ENCODE data around the gene KHDC1.

The KHDC1 gene

DNA sequence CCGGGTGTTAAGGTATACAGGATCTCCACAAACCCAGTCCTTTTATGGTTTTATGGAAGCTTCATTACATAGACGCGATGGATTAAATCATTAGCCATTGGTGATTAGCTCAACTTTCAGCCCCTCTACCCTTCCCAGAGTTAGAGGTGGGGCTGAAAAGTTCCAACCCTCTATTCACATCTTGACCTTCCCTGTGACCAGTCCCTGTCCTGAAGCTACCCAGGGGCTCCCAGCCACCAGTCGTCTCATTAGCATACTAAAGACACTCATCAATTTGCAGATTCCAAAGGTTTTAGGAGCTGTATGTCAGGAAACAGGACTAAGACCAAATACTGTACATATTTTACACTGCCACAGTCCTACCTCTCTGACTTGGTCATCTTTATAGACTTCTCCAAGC is 58.7 kb downstream of the KHDC1 start:
- ChIA-PET POLR2A (no interaction called here), CTCF (interaction anchor here (0.6 to 0.7 kb wide), 3 partner anchors 42 to 428 kb away, joined by 3 read pairs; no protein-coding TSS in a partner anchor)
- H3K36me3 ChIP-seq (ENCODE audit: control insufficient read depth in 2 of 2, insufficient read depth in 1 of 2, low read length in 2 of 2) = no peaks in the 10 kb centered on the region
- no peak overlapping the region for H3K27ac ChIP-seq (ENCODE audit: extremely low read depth, low read depth, low read length)
- H3K4me3 ChIP-seq (ENCODE audit: low read depth, low read length) = no peak overlapping the region
- H3K9me3 ChIP-seq (ENCODE audit: control insufficient read depth, insufficient read depth, low read depth, low read length) = no peaks in the 10 kb centered on the region
- TF ChIP-seq WT1 (tag by site-specific recombination; IDR thresholded peaks at IDR 0.05) (no peak), ZNF560 (tag by site-specific recombination; IDR thresholded peaks at IDR 0.05; ENCODE audit: borderline replicate concordance) (no peak), SP2 (tag by site-specific recombination; IDR thresholded peaks at IDR 0.05) (no peak), SCRT2 (tag by site-specific recombination; IDR thresholded peaks at IDR 0.05) (no peak), ZNF146 (tag by site-specific recombination; IDR thresholded peaks at IDR 0.05) (no peak), HOXA7 (CRISPR knock-in tag; IDR thresholded peaks at IDR 0.05; ENCODE audit: borderline replicate concordance) (no peak), ZNF555 (tag by site-specific recombination; conservative IDR thresholded peaks at IDR 0.05) (no peak), ZNF785 (tag by site-specific recombination; IDR thresholded peaks at IDR 0.05) (no peak)
- no peaks in the 10 kb centered on the region for H3K4me1 ChIP-seq (ENCODE audit: control insufficient read depth, insufficient read depth, low read length)

DNA sequence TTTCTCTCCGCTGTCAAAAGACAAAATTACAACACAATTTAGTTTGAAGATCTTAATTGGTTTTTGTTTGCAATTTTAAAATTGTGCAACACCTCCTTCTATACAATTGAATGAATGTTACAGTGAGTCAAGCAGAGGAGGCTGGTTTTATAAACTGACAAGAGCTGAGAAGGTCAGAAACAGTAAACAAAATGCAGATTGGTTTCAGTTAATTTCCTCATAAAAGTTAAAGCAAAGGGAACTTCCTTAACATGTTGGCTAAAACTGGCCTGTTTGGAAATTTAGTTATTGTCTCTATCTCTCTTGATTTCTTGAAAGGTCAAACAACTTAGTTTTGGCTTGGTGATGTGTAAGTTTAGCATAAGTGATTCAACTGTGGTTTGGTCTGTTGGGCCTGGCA is 59.9 kb downstream of the KHDC1 start:
- H3K36me3 ChIP-seq (ENCODE audit: control insufficient read depth in 2 of 2, insufficient read depth in 1 of 2, low read length in 2 of 2) = no peaks in the 10 kb centered on the region
- no peak overlapping the region for H3K4me3 ChIP-seq (ENCODE audit: low read depth, low read length)
- no peaks in the 10 kb centered on the region for H3K9me3 ChIP-seq (ENCODE audit: control insufficient read depth, insufficient read depth, low read depth, low read length)
- ChIA-PET CTCF (interaction anchor here (1.0 kb wide), 1 partner anchor 14 kb away, joined by 3 read pairs; no protein-coding TSS in a partner anchor), POLR2A (no interaction called here)
- H3K27ac ChIP-seq (ENCODE audit: extremely low read depth, low read depth, low read length) = no peak overlapping the region
- TF ChIP-seq ZNF341 (tag by site-specific recombination; IDR thresholded peaks at IDR 0.05; ENCODE audit: low read depth) = no peak
- no peak for TF ChIP-seq RBAK (tag by site-specific recombination; IDR thresholded peaks at IDR 0.05)
- no peak for TF ChIP-seq ZNF114 (tag by site-specific recombination; IDR thresholded peaks at IDR 0.05)
- no peak for TF ChIP-seq GLI2 (tag by site-specific recombination; IDR thresholded peaks at IDR 0.05; ENCODE audit: borderline replicate concordance, low read depth)
- TF ChIP-seq ZNF416 (tag by site-specific recombination; IDR thresholded peaks at IDR 0.05) = no peak
- TF ChIP-seq SP2 (tag by site-specific recombination; IDR thresholded peaks at IDR 0.05) = no peak
- TF ChIP-seq ZNF670 (tag by site-specific recombination; IDR thresholded peaks at IDR 0.05; ENCODE audit: low read depth) = no peak
- no peak for TF ChIP-seq KLF7 (tag by site-specific recombination; IDR thresholded peaks at IDR 0.05; ENCODE audit: borderline replicate concordance)
- TF ChIP-seq YY1 (tag by site-specific recombination; IDR thresholded peaks at IDR 0.05) = no peak
- TF ChIP-seq ZNF423 (tag by site-specific recombination; IDR thresholded peaks at IDR 0.05) = no peak
- no peaks in the 10 kb centered on the region for H3K4me1 ChIP-seq (ENCODE audit: control insufficient read depth, insufficient read depth, low read length)

DNA sequence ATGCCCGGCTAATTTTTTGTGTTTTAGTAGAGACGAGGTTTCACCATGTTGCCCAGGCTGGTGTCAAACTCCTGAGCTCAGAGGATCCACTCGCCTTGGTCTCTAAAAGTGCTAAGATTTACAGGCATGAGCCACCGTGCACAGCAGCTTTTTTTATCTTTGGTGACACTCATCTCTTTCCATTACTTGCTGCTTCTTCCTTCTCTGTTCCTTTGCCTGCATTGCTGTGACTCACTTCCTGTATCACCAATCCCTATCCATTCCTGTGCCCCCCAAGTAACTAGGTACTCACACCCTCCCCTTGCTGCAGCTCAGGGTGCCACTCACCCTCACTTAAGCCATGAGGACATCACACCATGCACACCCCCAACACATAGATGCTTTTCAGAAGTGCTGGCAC is 62.3 kb downstream of the KHDC1 start:
- POLR2A ChIA-PET = no interaction called here
- Histone ChIP-seq H3K9me3 (ENCODE audit: control insufficient read depth, insufficient read depth, low read depth, low read length) (no peaks in the 10 kb centered on the region), H3K36me3 (ENCODE audit: control insufficient read depth in 2 of 2, insufficient read depth in 1 of 2, low read length in 2 of 2) (no peaks in the 10 kb centered on the region), H3K27ac (ENCODE audit: extremely low read depth, low read depth, low read length) (no peak overlapping the region), H3K4me3 (ENCODE audit: low read depth, low read length) (no peak overlapping the region), H3K4me1 (ENCODE audit: control insufficient read depth, insufficient read depth, low read length) (no peaks in the 10 kb centered on the region)
- CTCF ChIA-PET = no interaction called here
- no peak for TF ChIP-seq BCL11A (tag by site-specific recombination; IDR thresholded peaks at IDR 0.05; ENCODE audit: low read depth)

DNA sequence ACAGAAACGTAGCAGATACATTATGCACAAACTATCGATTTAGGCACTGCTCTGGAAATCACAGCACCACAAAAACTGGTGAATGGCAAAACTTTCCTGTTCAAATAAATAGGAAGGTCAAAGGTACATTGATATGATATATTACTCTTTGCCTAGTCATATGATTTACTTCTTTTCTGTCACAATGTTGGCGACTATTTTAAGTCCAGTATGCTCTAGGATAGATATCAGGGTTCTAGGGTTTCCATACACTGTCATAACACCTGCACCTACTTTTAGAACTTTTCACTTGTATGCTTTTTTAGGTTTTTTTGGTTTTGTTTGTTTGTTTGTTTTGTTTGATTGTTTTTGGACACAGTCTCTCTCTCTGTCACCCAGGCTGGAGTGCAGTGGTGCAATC is 62.7 kb downstream of the KHDC1 start:
- ChIA-PET CTCF (no interaction called here), POLR2A (no interaction called here)
- Histone ChIP-seq H3K27ac (ENCODE audit: extremely low read depth, low read depth, low read length) (no peak overlapping the region), H3K4me3 (ENCODE audit: low read depth, low read length) (no peak overlapping the region), H3K4me1 (ENCODE audit: control insufficient read depth, insufficient read depth, low read length) (no peaks in the 10 kb centered on the region), H3K9me3 (ENCODE audit: control insufficient read depth, insufficient read depth, low read depth, low read length) (no peaks in the 10 kb centered on the region), H3K36me3 (ENCODE audit: control insufficient read depth in 2 of 2, insufficient read depth in 1 of 2, low read length in 2 of 2) (no peaks in the 10 kb centered on the region)
- TF ChIP-seq ZNF211 (tag by site-specific recombination; IDR thresholded peaks at IDR 0.05; ENCODE audit: low read depth) (no peak), PRDM1 (tag by site-specific recombination; IDR thresholded peaks at IDR 0.05) (no peak), ZNF157 (tag by site-specific recombination; IDR thresholded peaks at IDR 0.05) (no peak), ZNF311 (tag by site-specific recombination; IDR thresholded peaks at IDR 0.05; ENCODE audit: borderline replicate concordance) (no peak), ZBTB20 (tag by site-specific recombination; IDR thresholded peaks at IDR 0.05) (no peak), ZNF350 (tag by site-specific recombination; IDR thresholded peaks at IDR 0.05) (no peak), ZNF677 (tag by site-specific recombination; IDR thresholded peaks at IDR 0.05) (no peak), ZNF777 (tag by site-specific recombination; IDR thresholded peaks at IDR 0.05; ENCODE audit: borderline replicate concordance) (no peak), REPIN1 (tag by site-specific recombination; IDR thresholded peaks at IDR 0.05; ENCODE audit: low read depth) (no peak), ZNF140 (tag by site-specific recombination; IDR thresholded peaks at IDR 0.05) (no peak), ZNF24 (tag by site-specific recombination; IDR thresholded peaks at IDR 0.05) (no peak)

Data from HEK293 (cell line).